ENCODE results near the gene STAT4. TPM values are rescaled to one million over a fixed set of nuclear protein-coding genes. Genes with fewer than 3 reads are reported as not detected.
A peak's percentile ranks its signal among the peaks of the same experiment; 100 is the strongest.

Gene STAT4
- total RNA-seq, 2 experiments from 2014 or later = 70.8 to 72.2 TPM

- Mint-ChIP-seq H3K36me3 (ENCODE audit: low read depth) (peaks cover 57% of the 10 kb centered on the region), H3K4me3 (no peak overlapping the region), H3K27me3 (no peaks in the 10 kb centered on the region), H3K9me3 (peaks cover 23% of the 10 kb centered on the region), H3K27ac (peak overlapping the region; percentile 67), H3K4me1 (ENCODE audit: low read depth) (peaks cover 49% of the 10 kb centered on the region)
- intact Hi-C loops (cut with micrococcal nuclease) = no loop called here
- POLR2A ChIA-PET = no interaction called here
- ATAC-seq = no peak
- DNase-seq = no peak
- no peak for TF ChIP-seq CTCF (IDR thresholded peaks at IDR 0.05)
- CTCF ChIA-PET = no interaction called here
Measured at GRCh38 chr2:191081411-191082155, 69.2 kb downstream of the STAT4 start.

GRCh38 chr2:191078165-191078867 lies 72.5 kb downstream of the STAT4 start:
- Mint-ChIP-seq H3K27me3 (no peaks in the 10 kb centered on the region), H3K4me3 (peak overlapping the region; percentile 70), H3K36me3 (ENCODE audit: low read depth) (peaks cover 62% of the 10 kb centered on the region), H3K27ac (peak overlapping the region; percentile 88), H3K9me3 (peaks cover 20% of the 10 kb centered on the region), H3K4me1 (ENCODE audit: low read depth) (peaks cover 53% of the 10 kb centered on the region)
- intact Hi-C loops (cut with micrococcal nuclease) = no loop called here
- ChIA-PET CTCF (interaction anchor here (1.0 to 1.9 kb wide), 5 partner anchors 8 to 87 kb away, joined by 3 to 7 read pairs (median 3); no protein-coding TSS in a partner anchor), POLR2A (interaction anchor here (0.7 to 1.7 kb wide), 3 partner anchors 22 to 115 kb away, joined by 3 to 4 read pairs (median 4); no protein-coding TSS in a partner anchor)
- ATAC-seq (peak; percentile 79), DNase-seq (no peak)
- TF ChIP-seq CTCF (IDR thresholded peaks at IDR 0.05) = no peak

GRCh38 chr2:191070276-191070675 lies 80.5 kb downstream of the STAT4 start:
- DNase-seq (no peak), ATAC-seq (no peak)
- ChIA-PET CTCF (interaction anchor here (0.9 to 2.6 kb wide), 6 partner anchors 8 to 95 kb away, joined by 3 to 19 read pairs (median 6); no protein-coding TSS in a partner anchor), POLR2A (interaction anchor here (1.5 to 1.9 kb wide), 2 partner anchors 39 to 50 kb away, joined by 4 read pairs; no protein-coding TSS in a partner anchor)
- Mint-ChIP-seq H3K27ac (peak overlapping the region; percentile 90), H3K36me3 (ENCODE audit: low read depth) (peaks cover 65% of the 10 kb centered on the region), H3K4me3 (peak overlapping the region; percentile 26), H3K4me1 (ENCODE audit: low read depth) (peaks cover 63% of the 10 kb centered on the region), H3K9me3 (peaks cover under 1% of the 10 kb centered on the region), H3K27me3 (no peaks in the 10 kb centered on the region)
- intact Hi-C loops (cut with micrococcal nuclease) = no loop called here
- TF ChIP-seq CTCF (IDR thresholded peaks at IDR 0.05) = no peak

- ChIA-PET POLR2A (interaction anchor here (1.9 kb wide), 1 partner anchor 49 kb away, joined by 4 read pairs; no protein-coding TSS in a partner anchor), CTCF (interaction anchor here (1.2 to 2.6 kb wide), 3 partner anchors 9 to 86 kb away, joined by 3 to 19 read pairs (median 3); no protein-coding TSS in a partner anchor)
- Mint-ChIP-seq H3K4me3 (peak overlapping the region; percentile 45), H3K4me1 (ENCODE audit: low read depth) (peaks cover 65% of the 10 kb centered on the region), H3K27ac (peak overlapping the region; percentile 90), H3K27me3 (no peaks in the 10 kb centered on the region), H3K9me3 (no peaks in the 10 kb centered on the region), H3K36me3 (ENCODE audit: low read depth) (peaks cover 65% of the 10 kb centered on the region)
- no peak for ATAC-seq
- no peak for TF ChIP-seq CTCF (IDR thresholded peaks at IDR 0.05)
- no peak for DNase-seq
- intact Hi-C loops (cut with micrococcal nuclease) = no loop called here
Measured at GRCh38 chr2:191069606-191070005, 81.2 kb downstream of the STAT4 start.

Data from activated CD8-positive, alpha-beta T cell treated with anti-CD3 and anti-CD28 coated beads for 36 hours (primary cell).